ENCODE data around the gene RAB24.
"Not testable (repeated sequence)": the region's sequence is repeated elsewhere in the genome, so short reads cannot be mapped to it uniquely, and the experiment has no call there.

Gene RAB24

DNA sequence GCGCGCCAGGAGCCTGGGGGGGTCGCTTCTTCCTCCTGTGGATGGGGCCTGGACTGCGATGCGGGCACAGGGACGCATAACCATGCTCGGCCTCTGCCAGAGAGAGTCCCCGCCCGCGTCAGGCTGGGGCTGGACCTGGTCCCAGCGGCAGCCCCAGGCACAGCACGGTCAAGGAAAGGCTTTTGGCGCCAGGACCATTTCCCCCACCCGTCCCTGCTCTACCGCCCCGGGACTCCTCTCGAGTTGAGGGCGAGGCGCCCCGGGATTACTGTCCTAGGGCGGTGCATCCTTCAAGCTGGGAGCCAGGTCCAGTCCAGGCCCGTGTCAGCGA, 7.8 kb upstream of the RAB24 start:
- no peak for DNase-seq (ENCODE audit: low read depth)

DNA sequence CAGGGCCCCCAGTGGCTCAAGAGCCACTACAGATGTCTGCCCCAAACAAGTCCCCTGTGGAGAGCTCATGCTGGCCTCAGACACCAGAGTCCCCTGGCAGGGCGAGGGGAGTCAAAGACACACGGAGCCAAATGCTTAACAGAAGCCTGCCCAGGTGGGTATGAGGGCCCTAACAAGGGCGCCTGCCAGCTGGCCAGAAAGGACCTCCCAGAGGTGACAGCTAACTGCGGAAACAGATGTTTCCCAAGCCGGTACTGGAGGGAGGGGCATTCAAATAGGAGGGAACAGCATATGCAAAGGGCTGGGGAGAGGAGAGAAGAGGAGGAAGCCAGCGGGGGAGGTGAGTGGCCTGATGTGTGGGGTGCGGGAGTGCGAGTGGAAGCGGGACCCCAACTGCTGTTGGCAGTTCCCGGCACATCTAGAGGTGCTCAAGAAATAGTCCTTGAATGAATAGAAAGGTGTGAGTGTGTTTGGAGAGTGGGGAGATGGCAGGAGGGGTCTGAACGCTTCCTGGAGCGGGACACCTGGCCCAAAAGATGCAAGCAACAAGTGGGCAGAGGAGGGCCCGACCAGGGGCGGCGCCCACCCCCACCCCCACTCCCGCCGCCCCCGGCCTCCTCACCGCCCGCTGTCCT, 7.4 kb upstream of the RAB24 start:
- DNase-seq (ENCODE audit: low read depth) = no peak

DNA sequence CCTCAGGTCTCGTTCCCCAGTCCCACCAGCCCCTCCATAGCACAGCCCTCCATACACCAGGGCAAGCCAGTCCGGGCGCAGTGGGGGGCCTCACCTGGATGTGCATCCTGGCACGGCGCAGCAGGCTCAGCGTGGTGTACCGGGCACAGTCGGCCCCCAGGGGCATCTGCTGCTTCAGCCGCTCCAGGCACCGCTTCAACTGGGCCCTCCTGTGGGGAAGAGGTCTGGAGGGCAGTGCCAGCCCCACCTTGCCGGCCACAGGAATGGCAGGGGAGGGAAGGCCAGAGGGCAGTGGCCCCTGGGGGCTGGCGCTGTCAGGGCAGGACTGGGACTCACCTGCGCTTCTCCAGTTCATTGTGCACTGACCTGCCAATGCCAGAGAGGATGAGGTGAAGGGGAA, 6.8 kb upstream of the RAB24 start:
- DNase-seq (ENCODE audit: low read depth) = no peak

DNA sequence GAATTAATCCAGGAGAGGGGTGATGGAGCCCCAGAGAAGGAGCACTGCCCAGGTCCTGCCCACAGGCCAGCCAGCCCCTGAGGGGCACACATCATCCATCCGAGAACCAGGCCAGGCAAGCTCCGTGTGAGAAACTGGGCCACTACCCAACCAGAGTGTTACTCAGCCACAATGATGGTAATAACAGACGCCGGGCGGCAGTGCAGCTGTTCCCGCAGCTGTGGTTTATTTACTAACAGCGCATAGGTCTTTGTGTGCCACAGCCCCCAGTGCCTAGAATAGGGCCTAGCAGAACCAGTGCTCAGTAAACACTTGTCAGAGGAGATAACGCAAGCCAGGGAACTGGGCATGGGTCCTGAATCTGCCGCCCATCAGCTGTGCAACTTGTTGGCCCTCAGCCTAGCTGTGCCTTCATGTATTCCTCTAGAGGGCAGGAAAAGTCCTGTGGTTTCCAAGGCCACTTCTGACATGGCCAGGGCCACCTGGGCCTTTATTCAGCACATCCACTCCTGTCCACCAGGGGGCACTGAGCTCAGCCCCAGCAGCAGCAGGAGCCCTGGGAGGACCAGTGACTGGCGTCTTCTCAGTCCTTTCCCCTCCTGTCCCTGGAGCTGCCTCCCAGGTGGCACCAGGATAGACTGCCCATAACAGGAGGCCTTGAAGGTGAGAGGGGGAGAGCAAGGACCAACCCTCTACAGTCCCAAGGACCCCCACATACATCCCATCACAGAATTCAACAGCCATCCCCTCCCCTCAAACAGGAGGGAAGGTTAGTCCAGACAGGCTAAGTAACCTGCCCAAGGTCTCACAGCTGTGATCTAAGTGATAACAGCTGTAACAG, 6.1 kb upstream of the RAB24 start:
- peak; percentile 50 for DNase-seq (ENCODE audit: low read depth)

DNA sequence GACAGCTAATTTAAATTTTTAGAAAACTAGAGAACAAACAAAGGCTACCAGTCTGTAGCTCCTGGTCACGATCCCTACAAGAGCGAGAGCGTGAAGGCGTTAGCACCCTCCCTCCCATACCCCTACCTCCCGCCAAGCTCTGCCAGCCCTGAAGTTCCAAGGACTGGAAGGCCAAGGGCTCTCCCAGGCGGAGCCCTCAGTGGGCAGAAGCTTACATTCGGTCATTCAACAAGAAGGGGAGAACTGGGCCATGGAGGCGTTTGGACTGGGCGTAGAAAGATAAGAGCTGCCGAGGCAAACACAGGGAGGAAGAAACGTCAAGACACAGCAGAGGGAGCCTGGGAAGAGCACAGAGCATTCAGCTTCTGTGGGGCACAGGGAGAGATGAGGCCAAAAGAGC, 5.2 kb upstream of the RAB24 start:
- DNase-seq (ENCODE audit: low read depth) = no peak

DNA sequence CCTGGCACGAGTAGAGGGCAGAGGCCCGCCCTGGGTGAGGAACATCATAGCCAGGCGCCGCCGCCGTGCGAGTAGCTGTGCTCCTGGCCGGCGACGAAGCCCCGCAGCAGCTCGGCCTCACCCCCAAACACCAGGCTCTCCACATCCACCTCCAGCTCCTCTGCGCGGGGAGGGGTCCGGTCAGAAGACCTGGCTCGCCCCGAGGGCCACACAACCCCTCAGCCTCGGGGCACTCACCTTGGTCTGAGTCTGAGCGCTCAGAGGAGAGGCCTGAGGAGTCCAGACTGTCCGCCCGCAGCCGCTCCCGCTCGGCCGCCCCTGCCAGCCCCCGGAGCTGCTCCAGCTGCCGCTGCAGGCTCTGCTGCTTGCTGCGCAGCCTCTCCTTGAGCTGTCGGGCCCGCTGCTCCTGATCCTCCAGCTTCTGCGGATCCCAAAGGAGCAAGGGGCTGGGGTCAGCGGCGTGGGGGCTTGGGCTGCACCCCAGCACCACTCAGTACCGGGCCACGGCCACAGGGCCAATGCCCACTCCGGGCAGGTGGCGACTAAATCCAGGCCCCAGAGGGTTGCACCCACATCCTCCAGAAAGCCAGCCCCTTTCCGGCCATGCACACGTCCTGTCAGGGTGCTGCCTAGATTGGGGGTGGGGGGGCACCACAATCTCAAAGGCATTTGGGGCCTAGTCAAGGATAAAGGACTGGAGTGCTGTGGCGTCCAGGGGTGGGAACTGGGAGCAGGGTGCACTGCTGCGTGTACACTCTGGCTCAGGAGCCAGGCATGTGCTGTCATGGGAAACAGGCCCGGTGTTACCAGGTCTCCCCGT, 4.2 kb upstream of the RAB24 start:
- DNase-seq (ENCODE audit: low read depth) = no peak

DNA sequence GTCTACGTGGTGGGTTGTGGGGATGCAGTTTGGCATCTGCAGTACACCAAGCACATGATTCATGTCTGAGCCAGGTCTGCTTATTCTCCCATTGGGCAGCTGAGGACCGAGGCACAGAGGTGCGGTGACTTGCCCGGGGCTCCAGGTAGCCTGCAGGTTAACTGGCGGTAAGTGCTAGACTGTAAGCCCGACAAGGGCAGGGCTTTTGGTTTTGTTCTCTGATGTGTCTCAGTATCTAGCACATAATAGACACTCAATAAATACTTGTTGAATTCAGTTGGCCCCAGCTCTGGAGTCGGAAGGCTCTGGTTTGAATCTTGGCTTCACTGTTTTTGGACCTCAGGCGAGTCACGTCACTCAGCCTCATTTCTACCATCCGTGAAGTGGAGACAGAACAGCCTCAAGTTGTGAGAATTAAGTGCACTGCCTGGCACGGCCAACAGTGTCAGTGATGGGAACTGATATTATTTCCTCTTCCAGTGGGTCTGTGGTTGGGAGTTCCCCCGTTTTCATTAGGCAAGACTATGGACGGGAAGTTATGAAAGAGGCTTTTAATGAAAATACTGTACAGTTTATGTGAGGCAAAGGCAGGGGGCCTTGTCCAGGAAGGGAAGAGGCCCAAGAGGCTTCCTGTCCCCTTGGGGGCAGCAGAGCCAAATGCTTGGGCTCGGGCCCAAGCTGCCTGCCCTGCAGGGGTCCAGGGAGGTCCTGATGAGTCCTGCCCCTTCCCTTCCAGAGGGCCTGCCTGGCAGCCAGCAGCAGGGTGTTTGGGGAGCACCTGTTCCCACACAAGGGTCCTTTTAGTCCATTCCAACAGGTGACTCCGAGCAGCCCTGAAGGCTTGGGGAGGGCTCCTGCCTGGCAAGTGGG, 3.4 kb upstream of the RAB24 start:
- no peak for DNase-seq (ENCODE audit: low read depth)

DNA sequence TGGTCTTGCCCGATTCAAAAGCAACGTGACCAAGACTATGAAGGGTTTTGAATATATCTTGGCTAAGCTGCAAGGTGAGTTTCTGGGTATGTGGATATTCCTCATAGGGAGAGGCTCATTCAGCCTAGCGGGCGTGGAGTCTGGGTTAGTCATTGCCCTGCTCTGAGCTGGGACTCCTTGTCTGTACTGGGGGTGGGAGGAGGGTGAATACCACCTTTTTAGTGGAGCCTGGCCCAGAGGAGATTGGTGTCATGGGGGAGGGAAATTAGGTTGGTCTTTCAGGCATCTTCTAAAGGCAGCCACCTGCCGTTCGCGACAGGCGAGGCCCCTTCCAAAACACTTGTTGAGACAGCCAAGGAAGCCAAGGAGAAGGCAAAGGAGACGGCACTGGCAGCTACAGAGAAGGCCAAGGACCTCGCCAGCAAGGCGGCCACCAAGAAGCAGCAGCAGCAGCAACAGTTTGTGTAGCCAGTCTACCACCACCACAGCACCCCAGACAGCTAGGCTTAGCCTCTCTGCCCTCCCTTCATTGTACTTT, 2.7 kb upstream of the RAB24 start:
- DNase-seq (ENCODE audit: low read depth) = not testable (repeated sequence)

DNA sequence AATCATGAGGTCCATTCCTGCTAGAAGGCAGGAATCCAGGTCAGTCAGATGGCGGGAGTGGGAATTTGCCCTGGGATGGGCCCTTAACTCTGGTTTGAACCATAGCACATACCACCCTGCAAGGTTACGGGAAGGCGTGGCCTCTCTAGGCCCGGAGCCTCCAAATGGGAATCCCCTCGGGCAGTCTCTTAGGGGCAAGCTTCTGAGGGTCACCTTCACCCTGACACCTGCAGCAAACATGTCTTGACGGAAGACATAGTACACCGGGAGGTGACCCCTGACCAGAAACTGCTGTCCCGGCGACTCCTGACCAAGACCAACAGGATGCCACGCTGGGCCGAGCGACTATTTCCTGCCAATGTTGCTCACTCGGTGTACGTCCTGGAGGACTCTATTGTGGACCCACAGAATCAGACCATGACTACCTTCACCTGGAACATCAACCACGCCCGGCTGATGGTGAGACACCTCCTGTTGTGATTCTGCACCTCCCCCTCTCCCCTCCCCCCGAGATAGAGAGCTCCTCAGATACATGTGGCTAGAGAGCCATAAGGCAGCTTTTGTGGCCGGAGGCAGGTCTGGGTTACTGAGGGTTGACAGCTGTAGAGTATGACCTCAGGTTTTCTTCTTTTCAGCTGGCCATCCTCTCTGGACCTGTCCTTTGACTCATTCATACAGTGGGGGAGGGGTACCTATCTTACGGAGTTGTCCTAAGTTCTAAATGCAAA, 1.0 kb upstream of the RAB24 start:
- no peak for DNase-seq (ENCODE audit: low read depth)

DNA sequence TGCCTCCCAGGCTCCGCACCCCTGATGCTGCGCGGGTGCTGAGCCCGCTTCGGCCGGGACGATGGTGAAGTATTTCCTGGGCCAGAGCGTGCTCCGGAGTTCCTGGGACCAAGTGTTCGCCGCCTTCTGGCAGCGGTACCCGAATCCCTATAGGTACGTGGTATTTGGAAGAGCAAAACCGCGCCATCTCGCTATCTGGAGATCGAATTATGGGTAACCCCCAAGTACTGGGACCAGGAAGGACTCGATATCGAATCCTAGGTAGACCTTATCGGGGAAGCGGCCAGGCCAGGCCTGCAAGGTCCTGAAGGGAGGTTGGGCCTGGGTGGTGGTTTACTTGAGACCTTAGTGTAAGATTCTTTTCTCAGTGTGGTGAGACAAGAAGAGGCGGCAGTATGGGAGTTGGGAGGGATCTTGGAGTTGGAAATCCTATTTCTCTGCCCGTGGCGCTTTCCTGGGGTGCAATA, 439 bp upstream of the RAB24 start:
- no peak for DNase-seq (ENCODE audit: low read depth)

DNA sequence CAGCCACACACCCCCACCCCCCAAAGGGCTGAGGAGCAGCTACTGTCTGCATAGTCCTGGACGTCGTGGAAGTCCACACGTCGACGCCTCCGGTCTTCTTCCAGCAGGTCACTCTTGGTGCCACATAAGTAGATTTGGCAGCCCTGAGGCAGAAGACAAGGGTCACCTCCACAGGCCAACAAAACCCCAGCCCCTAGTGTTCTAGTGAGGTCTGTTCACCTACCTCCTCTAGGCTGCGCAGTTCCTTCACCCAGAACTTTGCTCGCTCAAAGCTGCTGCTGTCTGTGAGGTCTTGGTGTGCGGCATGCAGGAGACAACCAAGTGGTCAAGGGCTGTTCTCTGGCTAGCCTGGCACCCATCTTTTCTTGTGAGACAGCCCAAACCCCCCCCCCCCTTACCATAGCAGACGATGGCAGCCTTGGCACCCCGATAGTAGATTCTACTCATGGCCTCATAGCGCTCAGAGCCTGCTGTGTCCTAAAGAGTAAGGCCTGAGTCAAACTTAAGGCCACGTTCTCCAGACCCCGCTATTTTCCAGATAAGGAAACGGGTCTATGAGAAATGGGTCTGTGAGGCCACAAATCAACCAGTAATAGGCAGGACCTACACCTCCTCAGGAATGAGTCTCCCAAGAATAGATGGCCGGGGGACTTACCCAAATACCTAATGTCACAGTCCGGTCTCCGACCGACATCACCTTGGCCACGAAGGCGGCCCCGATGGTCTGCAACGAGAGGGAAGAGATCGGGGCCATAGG, 987 bp downstream of the RAB24 start:
- DNase-seq (ENCODE audit: low read depth) = no peak

DNA sequence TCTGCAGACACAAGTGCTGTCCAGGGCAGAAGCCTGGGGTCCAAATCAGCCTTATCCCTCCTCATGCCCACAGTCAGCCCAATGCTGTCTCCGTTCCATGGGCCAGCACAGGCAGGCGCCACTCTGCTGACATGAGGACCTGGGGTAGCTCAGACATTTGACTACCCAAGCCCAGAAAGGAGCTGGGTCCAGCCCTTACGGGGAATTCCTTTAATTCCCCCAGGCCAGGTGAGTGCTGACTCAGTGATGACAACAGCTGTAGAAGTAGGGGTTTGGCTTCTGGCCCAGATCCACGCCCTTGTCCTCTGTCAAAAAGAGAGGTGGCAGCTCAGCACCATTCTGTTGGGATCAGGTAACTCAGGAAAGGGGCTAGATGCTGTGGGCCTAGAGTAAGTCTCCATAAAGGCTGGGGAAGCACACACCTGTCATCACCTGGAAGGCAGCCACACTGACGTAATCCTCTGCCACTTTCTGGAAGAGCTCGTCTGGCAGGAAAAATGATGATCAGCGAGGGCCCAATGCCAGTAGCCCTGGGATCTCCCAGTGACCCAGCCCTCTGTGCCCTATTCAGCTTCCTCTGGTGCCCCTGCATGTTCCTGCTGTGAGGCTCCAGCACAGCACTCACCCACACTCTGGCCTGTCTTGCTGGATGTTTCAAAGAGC, 1.9 kb downstream of the RAB24 start:
- no peak for DNase-seq (ENCODE audit: low read depth)

DNA sequence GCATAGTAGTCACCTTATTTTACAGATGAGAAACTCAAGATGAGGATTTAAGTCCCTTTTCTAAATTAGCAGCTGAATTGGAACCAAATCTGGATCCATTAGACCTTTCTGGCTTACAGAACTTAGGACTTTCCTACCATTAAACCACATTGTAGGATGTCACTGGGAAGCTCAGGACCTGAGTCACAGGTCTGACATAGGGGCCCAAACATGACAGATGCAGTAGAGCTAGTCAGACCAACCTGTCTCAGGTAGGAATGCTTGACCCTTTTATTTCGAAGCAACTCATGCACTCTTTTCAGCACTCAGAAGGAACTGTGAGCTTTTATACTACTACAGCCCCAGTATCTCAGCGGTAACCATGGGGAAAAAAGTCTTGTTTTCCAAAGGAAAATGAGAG, 2.6 kb downstream of the RAB24 start:
- no peak for DNase-seq (ENCODE audit: low read depth)

DNA sequence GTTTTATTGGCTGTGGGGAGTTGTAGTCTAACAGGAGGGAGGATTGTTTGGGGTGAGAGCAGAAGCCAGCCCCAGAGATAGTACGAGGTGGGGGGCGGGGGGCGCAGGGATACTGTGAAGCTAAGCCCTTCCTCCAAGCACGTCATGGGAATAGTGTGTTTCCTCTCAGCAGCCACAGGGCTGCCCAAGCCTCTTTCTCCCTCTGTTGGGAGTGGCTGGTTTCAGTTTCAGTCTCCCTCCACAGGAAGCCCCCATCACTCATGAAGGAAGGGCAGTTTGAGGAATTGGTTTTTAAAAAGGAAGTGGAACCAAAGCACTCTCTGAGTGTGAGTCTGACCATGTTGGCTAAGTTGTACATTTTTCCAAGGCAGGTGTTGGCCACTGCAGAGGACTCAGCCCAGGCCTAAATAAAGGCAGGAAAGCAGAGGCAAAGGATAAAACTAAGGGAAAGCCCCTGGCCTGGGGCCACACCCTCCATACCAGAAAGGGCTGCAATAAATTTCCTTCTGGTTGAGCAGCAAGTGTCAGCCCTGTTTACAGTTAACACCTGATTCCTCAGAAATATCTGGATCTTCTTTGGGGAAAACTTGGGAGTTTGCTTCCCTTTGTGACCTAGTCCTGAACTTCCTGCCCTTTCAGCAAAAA, 3.2 kb downstream of the RAB24 start:
- DNase-seq (ENCODE audit: low read depth) = peak; percentile 52

DNA sequence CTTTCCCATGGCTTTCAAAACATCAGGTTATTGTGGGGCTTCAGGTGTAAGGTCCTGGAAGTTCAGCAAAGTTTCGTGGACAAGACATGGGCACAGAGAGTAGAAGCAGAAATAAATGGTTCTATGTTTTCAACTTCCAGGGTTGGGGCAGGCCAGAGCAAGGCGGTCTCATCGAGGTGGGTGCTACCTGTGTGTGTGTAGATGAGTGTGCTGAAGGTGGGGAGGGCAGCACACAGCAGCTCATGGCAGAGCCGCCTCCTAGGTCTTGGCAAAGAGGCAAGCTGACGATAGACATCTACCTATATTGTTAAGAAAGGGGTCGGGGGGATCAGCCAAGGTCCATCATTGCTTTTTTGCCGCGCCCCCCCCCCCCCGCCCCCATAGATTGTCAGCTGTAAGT, 3.8 kb downstream of the RAB24 start:
- no peak for DNase-seq (ENCODE audit: low read depth)

DNA sequence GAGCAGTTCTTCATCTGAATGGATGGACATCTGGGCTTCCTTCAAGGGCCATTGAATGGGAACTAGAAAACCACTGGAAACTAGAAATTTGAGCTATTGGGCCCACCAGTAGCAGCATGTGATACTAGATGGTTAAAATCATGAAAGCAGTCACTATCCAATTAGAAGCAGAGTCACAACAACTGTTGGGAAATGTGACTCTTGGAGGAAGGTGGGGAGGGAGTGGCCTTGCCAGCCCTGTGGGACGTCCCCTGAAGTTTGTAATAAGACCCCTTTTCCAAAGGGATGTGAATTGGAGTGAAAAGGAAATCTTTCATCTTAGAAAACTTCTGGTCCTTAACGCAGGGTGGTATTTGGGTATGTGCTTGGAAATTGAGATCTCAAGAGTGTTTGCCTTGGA, 5.6 kb downstream of the RAB24 start:
- no peak for DNase-seq (ENCODE audit: low read depth)

DNA sequence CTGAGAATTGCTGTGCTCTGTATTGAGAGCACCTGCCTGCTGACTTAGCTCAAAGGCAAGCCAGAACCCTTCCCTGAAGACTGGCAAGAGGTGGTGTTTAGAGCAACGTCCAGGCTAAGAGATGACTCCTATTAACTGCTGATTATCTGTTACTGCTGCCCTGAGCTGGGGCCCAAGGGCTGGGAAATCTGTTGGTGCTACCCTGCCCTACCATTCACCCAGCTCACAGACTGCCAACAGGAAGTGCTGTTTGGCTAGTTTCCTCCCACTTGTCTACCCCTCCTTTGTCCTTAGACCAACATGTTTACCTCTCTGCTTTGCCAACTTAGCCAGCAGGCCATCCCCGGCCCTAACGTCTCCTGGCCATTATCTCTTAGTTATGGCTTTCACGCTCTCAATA, 6.9 kb downstream of the RAB24 start:
- no peak for DNase-seq (ENCODE audit: low read depth)

DNA sequence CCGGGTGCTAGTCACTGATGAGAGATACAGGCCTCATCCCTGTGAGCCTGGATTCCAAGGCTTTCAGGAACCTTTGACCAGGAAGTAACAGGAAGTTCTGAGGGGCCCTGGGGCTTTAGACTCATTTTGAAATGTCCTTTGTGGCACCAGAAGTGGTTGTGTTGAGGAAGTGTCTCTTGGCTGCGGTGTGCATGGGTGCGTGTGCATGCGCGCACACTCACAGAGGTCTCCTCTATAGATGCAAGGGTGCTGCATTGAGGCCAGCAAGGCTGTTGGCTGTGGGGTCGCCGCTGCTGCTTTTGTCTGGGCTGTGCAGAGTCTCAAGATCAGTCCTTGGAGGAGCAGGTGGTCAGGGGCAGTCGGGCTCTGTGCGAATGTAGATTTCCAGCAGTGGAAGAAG, 7.6 kb downstream of the RAB24 start:
- no peak for DNase-seq (ENCODE audit: low read depth)

DNA sequence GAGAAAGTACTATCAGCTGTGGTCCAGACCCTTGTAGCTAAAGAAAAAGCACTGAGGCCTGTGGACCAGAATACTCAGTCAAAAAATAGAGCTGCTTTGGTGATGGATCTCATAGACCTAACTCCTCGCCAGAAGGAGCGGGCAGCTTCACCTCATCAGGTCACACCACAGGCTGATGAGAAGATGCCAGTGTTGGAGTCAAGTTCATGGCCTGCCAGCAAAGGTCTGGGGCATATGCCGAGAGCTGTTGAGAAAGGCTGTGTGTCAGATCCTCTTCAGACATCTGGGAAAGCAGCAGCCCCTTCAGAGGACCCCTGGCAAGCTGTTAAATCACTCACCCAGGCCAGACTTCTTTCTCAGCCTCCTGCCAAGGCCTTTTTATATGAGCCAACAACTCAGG, 8.9 kb downstream of the RAB24 start:
- no peak for DNase-seq (ENCODE audit: low read depth)
